WI38 (cell line): ENCODE measurements around the gene CARM1.

ENCODE experiments used
- H3K4me3 ChIP-seq: 2 replicates; pipeline ENCODE4 v1.5.1; 2011; ENCODE audit warnings: low read depth, mild to moderate bottlenecking, control low read depth, low read length
- TF ChIP-seq, protein P1 (sequence below): IDR thresholded peaks from 2 replicates; pipeline ENCODE4 v1.5.1; 2012; ENCODE audit warnings: low read depth, mild to moderate bottlenecking, control low read depth, low read length

CARM1 gene

DNA sequence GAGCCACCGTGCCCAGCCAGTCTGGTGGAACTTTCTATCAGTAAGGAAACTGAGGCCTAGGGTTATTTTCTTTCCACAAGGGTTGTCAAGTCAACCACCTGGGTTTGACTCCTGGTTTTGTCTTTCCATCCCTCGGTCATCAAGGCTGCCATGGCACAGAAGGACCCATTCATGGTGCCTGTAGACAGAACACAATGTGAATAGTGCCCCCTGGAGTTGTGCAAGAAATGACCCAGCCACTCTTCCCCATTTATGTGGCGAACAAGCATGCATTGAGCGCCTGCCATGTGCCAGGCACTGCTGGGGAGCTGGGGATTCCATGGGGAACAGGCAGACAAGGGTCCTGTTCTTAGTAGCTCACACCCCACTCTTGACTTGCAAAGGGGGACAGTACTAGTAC is 93.5 kb downstream of the CARM1 start:
- TF ChIP-seq, protein P1, sequence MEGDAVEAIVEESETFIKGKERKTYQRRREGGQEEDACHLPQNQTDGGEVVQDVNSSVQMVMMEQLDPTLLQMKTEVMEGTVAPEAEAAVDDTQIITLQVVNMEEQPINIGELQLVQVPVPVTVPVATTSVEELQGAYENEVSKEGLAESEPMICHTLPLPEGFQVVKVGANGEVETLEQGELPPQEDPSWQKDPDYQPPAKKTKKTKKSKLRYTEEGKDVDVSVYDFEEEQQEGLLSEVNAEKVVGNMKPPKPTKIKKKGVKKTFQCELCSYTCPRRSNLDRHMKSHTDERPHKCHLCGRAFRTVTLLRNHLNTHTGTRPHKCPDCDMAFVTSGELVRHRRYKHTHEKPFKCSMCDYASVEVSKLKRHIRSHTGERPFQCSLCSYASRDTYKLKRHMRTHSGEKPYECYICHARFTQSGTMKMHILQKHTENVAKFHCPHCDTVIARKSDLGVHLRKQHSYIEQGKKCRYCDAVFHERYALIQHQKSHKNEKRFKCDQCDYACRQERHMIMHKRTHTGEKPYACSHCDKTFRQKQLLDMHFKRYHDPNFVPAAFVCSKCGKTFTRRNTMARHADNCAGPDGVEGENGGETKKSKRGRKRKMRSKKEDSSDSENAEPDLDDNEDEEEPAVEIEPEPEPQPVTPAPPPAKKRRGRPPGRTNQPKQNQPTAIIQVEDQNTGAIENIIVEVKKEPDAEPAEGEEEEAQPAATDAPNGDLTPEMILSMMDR, result no peak
- H3K4me3 ChIP-seq, result no peak overlapping the region

DNA sequence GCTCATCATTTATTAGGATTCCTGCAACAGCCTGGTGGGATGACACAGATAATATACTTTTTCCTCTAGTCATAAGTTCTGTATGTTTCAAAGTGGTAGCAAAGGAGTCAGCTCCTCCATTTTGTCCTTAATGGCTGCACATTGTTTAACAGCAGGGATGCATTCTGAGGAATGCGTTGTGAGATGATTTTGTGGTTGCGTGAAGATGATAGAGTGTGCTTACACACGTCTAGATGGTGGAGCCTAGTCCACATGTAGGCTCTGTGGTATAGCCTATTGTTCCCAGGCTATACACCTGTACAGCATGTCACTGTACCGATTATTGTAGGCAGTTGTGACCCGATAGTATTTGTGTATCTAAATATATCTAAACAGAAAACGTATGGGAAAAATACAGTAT is 94.0 kb downstream of the CARM1 start:
- TF ChIP-seq, protein P1, result no peak
- no peak overlapping the region for H3K4me3 ChIP-seq

DNA sequence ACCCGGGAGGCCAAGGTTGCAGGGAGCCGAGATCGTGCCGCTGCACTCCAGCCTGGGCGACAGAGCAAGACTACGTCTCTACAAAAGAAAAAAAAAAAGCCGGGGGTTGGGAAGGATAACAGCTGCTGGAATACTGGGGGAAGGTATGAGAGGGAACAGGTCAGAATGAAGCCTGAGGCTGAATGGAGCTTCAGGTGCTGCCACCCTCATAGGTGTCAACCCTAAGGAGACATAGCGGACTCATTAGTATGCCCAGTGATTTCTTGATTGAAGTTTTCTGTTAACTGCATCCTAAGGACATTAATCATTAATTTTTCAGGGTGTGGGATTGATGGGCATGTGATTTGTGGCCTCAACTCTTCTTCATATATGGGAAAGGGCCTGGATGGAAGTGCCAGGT is 95.5 kb downstream of the CARM1 start:
- no peak overlapping the region for H3K4me3 ChIP-seq
- TF ChIP-seq, protein P1, result no peak

DNA sequence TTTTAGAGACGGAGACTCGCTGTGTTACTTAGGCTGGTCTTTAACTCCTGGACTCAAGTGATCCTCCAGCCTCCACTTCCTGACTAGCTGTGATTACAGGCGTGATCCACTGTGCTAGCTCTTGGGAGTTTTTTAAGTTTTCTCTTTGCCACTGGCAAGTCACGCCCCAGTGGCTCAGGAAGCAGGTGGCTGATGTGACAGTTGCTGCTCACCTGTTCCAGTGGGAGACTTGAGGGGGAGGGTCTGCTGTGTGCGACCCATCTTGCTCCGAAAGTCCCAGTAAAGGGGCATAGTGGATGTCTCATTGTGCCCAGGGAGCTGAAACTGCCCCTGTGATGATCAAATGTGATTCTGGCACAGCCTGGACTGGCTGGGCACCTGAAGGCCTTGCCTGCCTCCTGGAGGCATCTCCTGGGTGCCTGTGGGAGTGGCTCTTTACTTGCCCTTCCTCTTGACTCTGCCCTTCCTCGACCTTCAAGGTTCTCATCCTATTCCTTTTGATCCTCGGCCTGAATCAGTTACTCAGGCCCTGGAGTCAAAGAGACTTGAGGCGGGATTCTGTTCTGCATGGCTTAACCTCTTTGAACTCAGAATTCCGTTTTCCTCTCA is 97.3 kb downstream of the CARM1 start:
- H3K4me3 ChIP-seq, result no peak overlapping the region
- TF ChIP-seq, protein P1, result no peak

DNA sequence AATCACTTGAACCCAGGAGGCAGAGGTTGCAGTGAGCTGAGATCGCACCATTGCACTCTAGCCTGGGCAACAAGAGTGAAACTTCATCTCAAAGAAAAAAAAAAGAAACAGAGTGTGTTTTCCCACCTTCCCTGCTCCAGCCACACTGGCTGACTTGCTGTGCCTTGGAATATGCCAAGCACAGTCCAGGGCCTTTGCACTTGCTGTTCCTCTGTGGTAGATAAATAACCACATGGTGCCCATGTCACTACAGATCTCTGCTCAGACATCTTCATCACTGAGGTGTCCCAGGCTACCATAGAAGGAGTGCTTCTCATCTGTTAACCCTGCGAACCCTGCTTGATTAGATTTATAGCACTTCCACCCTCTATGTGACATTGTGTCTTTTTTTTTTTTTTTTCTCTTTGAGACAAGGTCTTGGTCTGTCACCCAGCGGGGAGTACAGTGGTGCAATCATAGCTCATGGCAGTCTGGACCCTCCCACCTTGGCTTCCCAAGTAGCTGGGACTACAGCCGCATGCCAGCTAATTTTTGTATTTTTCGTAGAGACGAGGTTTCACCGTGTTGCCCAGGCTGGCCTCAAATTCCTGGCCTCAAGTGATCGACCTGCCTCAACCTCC is 99.9 kb downstream of the CARM1 start:
- H3K4me3 ChIP-seq, result no peak overlapping the region
- TF ChIP-seq, protein P1, result no peak
